NCI-H2196 (cell line): ENCODE results near the gene CTSZ.
"Not testable (repeated sequence)": the region's sequence is repeated elsewhere in the genome, so short reads cannot be mapped to it uniquely, and the experiment has no call there.

Source experiments
- DNase-seq: peaks from one replicate; lab custom pipeline; 2025; ENCODE audit not compliant: unreplicated experiment; lab: John Stamatoyannopoulos, UW

The CTSZ gene

GRCh38 chr20:58950603-58951002 is 56.5 kb downstream of the CTSZ start:
- DNase-seq: no peak

- not testable (repeated sequence) for DNase-seq
These were observed 59.2 kb downstream of the CTSZ start for GRCh38 chr20:58947797-58948388.

- no peak for DNase-seq
These were observed 61.0 kb downstream of the CTSZ start for GRCh38 chr20:58945965-58946631.
